ENCODE data around the gene BRD1.

The BRD1 gene

DNA sequence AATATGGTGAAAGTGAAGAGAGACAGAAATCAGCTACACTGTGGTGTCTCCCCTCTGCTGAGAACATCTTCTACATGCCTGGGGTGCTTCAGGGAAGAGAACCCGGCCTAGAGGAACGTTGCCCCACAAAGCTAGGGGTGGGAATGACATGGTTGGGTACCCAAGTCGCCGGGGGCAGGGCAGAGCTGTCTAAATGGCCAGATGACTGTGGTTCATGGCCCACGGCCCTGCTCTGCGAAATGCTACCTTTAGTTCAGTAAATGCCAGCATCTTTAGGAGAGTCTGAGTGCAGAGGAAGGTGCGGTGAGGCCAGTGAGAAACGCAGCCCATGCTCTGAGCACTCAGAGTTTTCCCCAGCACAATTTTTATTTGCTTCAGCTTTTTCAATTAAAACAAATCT, 12.8 kb downstream of the BRD1 start:
- Histone ChIP-seq H3K18ac (ENCODE audit: low read depth in 1 of 2, low read length in 2 of 2) (no peak overlapping the region), H3K4ac (ENCODE audit: low read depth in 1 of 2, low read length in 2 of 2) (no peak overlapping the region), H3K36me3 (ENCODE audit: control insufficient read depth in 1 of 2, insufficient read depth in 2 of 2, low read depth in 1 of 2, low read length in 2 of 2) (peaks cover 48 to 55% of the 10 kb centered on the region in 2 experiments), H3K27ac (ENCODE audit: low read length, poor library complexity, severe bottlenecking) (no peak overlapping the region), H3K27me3 (ENCODE audit: control insufficient read depth in 1 of 2, insufficient read depth in 1 of 2, low read length in 2 of 2) (no peaks in the 10 kb centered on the region), H2AFZ (ENCODE audit: low read depth, low read length) (no peak overlapping the region), H3K9me3 (ENCODE audit: control insufficient read depth, low read length) (no peaks in the 10 kb centered on the region), H4K8ac (ENCODE audit: low read length) (no peak overlapping the region), H2BK12ac (ENCODE audit: low read length in 2 of 2) (no peak overlapping the region), H2AK5ac (ENCODE audit: low read length, severe bottlenecking) (no peak overlapping the region), H3K4me2 (ENCODE audit: low read length, poor library complexity, severe bottlenecking) (no peak overlapping the region), H2BK15ac (ENCODE audit: low read depth, poor library complexity, severe bottlenecking) (no peak overlapping the region), H3K14ac (ENCODE audit: low read length in 2 of 2) (no peak overlapping the region), H2BK120ac (ENCODE audit: low read depth, low read length) (no peak overlapping the region), H3K79me1 (replicated peaks; ENCODE audit: low read length, poor library complexity, severe bottlenecking) (no peaks in the 10 kb centered on the region), H3K9ac (ENCODE audit: low read length) (no peak overlapping the region), H3K4me1 (ENCODE audit: control insufficient read depth, insufficient read depth, low read depth, low read length) (peaks cover 29% of the 10 kb centered on the region), H3K4me3 (ENCODE audit: insufficient read depth in 1 of 2, low read depth in 1 of 2, low read length in 2 of 2) (no peak overlapping the region), H4K91ac (ENCODE audit: low read length) (no peak overlapping the region), H3K23ac (ENCODE audit: low read length in 2 of 2) (no peak overlapping the region), H2BK5ac (ENCODE audit: low read depth, low read length, poor library complexity, severe bottlenecking) (no peak overlapping the region)
- WGBS, result 88% methylated on average over 8 of the region's 8 CpGs
- no peak for DNase-seq

- H3K23ac ChIP-seq (ENCODE audit: low read length in 2 of 2), result no peak overlapping the region
- no peak overlapping the region for H3K14ac ChIP-seq (ENCODE audit: low read length in 2 of 2)
- H3K79me1 ChIP-seq (replicated peaks; ENCODE audit: low read length, poor library complexity, severe bottlenecking), result no peaks in the 10 kb centered on the region
These were observed 13.4 kb downstream of the BRD1 start for GRCh38 chr22:49814164-49814686.

GRCh38 chr22:49812838-49813237, 14.8 kb downstream of the BRD1 start:
- H2BK120ac ChIP-seq (ENCODE audit: low read depth, low read length), result no peak overlapping the region
- no peaks in the 10 kb centered on the region for H3K9me3 ChIP-seq (ENCODE audit: control insufficient read depth, low read length)
- no peak overlapping the region for H3K4me3 ChIP-seq (ENCODE audit: insufficient read depth in 1 of 2, low read depth in 1 of 2, low read length in 2 of 2)
- peak; percentile 25 for DNase-seq
- no peaks in the 10 kb centered on the region for H3K27me3 ChIP-seq (ENCODE audit: control insufficient read depth in 1 of 2, insufficient read depth in 1 of 2, low read length in 2 of 2)
- H3K14ac ChIP-seq (ENCODE audit: low read length in 2 of 2), result peak overlapping the region in 1 of 2 experiments; percentile 44
- no peak overlapping the region for H4K91ac ChIP-seq (ENCODE audit: low read length)
- no peak overlapping the region for H2AFZ ChIP-seq (ENCODE audit: low read depth, low read length)
- peak overlapping the region; percentile 45 for H4K8ac ChIP-seq (ENCODE audit: low read length)
- H3K4ac ChIP-seq (ENCODE audit: low read depth in 1 of 2, low read length in 2 of 2), result no peak overlapping the region
- no peak overlapping the region for H3K27ac ChIP-seq (ENCODE audit: low read length, poor library complexity, severe bottlenecking)
- WGBS, result 95% methylated on average over 11 of the region's 11 CpGs
- peaks cover 34 to 45% of the 10 kb centered on the region in 2 experiments for H3K36me3 ChIP-seq (ENCODE audit: control insufficient read depth in 1 of 2, insufficient read depth in 2 of 2, low read depth in 1 of 2, low read length in 2 of 2)
- no peak overlapping the region for H2BK5ac ChIP-seq (ENCODE audit: low read depth, low read length, poor library complexity, severe bottlenecking)
- H3K23ac ChIP-seq (ENCODE audit: low read length in 2 of 2), result peak overlapping the region in 1 of 2 experiments; percentile 48
- peak overlapping the region in 1 of 2 experiments; percentile 11 for H3K18ac ChIP-seq (ENCODE audit: low read depth in 1 of 2, low read length in 2 of 2)
- peaks cover 29% of the 10 kb centered on the region for H3K4me1 ChIP-seq (ENCODE audit: control insufficient read depth, insufficient read depth, low read depth, low read length)
- no peak overlapping the region for H2AK5ac ChIP-seq (ENCODE audit: low read length, severe bottlenecking)
- H3K4me2 ChIP-seq (ENCODE audit: low read length, poor library complexity, severe bottlenecking), result no peak overlapping the region
- no peak overlapping the region for H3K9ac ChIP-seq (ENCODE audit: low read length)
- no peak overlapping the region for H2BK15ac ChIP-seq (ENCODE audit: low read depth, poor library complexity, severe bottlenecking)
- H2BK12ac ChIP-seq (ENCODE audit: low read length in 2 of 2), result no peak overlapping the region
- no peaks in the 10 kb centered on the region for H3K79me1 ChIP-seq (replicated peaks; ENCODE audit: low read length, poor library complexity, severe bottlenecking)

More at GRCh38 chr22:49814164-49814686, 13.4 kb downstream of the BRD1 start:
- H2AK5ac ChIP-seq (ENCODE audit: low read length, severe bottlenecking), result no peak overlapping the region
- H3K27ac ChIP-seq (ENCODE audit: low read length, poor library complexity, severe bottlenecking), result no peak overlapping the region
- H2BK120ac ChIP-seq (ENCODE audit: low read depth, low read length), result no peak overlapping the region
- H3K4ac ChIP-seq (ENCODE audit: low read depth in 1 of 2, low read length in 2 of 2), result no peak overlapping the region
- H3K9me3 ChIP-seq (ENCODE audit: control insufficient read depth, low read length), result no peaks in the 10 kb centered on the region
- WGBS, result 98% methylated on average over 11 of the region's 14 CpGs
- H3K36me3 ChIP-seq (ENCODE audit: control insufficient read depth in 1 of 2, insufficient read depth in 2 of 2, low read depth in 1 of 2, low read length in 2 of 2), result peaks cover 46 to 52% of the 10 kb centered on the region in 2 experiments
- no peak overlapping the region for H2BK12ac ChIP-seq (ENCODE audit: low read length in 2 of 2)
- H3K4me1 ChIP-seq (ENCODE audit: control insufficient read depth, insufficient read depth, low read depth, low read length), result peaks cover 29% of the 10 kb centered on the region
- no peak overlapping the region for H2BK15ac ChIP-seq (ENCODE audit: low read depth, poor library complexity, severe bottlenecking)
- H3K27me3 ChIP-seq (ENCODE audit: control insufficient read depth in 1 of 2, insufficient read depth in 1 of 2, low read length in 2 of 2), result no peaks in the 10 kb centered on the region
- no peak overlapping the region for H3K4me3 ChIP-seq (ENCODE audit: insufficient read depth in 1 of 2, low read depth in 1 of 2, low read length in 2 of 2)
- H3K9ac ChIP-seq (ENCODE audit: low read length), result no peak overlapping the region
- no peak for DNase-seq
- no peak overlapping the region for H3K4me2 ChIP-seq (ENCODE audit: low read length, poor library complexity, severe bottlenecking)
- H2BK5ac ChIP-seq (ENCODE audit: low read depth, low read length, poor library complexity, severe bottlenecking), result no peak overlapping the region
- no peak overlapping the region for H4K91ac ChIP-seq (ENCODE audit: low read length)
- no peak overlapping the region for H3K18ac ChIP-seq (ENCODE audit: low read depth in 1 of 2, low read length in 2 of 2)
- no peak overlapping the region for H4K8ac ChIP-seq (ENCODE audit: low read length)
- H2AFZ ChIP-seq (ENCODE audit: low read depth, low read length), result no peak overlapping the region

DNA sequence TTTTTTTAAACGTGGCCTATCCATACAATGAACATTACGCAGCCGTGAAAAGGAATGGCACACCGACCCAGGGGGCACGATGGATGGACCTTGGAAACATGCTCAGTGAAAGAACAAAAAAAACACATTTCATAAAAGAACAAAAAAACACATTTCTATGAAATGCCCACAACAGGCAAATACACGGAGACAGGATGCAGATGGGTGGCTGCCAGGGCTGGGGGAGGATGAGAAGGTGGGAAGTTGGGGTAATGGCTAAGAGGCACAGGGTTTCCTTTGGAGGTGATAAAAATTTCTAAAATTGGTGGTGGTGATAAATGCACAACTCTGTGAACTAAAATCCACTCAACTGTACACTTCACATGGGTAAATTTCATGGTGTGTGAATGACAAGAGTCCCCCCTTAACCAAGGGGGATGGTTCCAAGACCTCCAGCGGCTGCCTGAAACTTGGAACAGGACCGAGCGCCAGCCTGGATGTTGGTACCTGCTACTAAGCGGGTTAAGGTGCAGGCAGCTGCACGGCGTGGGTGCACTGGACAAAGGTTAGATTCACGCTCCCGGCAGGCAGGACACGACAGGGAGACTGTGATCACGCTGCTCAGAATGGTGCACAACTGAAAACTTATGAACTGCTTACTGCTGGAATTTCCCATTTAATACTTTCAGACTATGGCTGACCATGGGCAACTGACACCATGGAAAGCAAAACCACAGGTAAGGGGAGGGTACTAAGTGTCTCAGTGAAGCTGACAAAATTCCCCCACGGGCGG, 16.5 kb downstream of the BRD1 start:
- DNase-seq, result no peak
- H3K9ac ChIP-seq (ENCODE audit: low read length), result no peak overlapping the region
- no peak overlapping the region for H2BK5ac ChIP-seq (ENCODE audit: low read depth, low read length, poor library complexity, severe bottlenecking)
- H3K36me3 ChIP-seq (ENCODE audit: control insufficient read depth in 1 of 2, insufficient read depth in 2 of 2, low read depth in 1 of 2, low read length in 2 of 2), result peaks cover 17 to 38% of the 10 kb centered on the region in 2 experiments
- 98% methylated on average over 18 of the region's 18 CpGs for WGBS
- H2BK120ac ChIP-seq (ENCODE audit: low read depth, low read length), result no peak overlapping the region
- H3K4ac ChIP-seq (ENCODE audit: low read depth in 1 of 2, low read length in 2 of 2), result no peak overlapping the region
- H3K27me3 ChIP-seq (ENCODE audit: control insufficient read depth in 1 of 2, insufficient read depth in 1 of 2, low read length in 2 of 2), result no peaks in the 10 kb centered on the region
- H4K8ac ChIP-seq (ENCODE audit: low read length), result no peak overlapping the region
- no peak overlapping the region for H3K18ac ChIP-seq (ENCODE audit: low read depth in 1 of 2, low read length in 2 of 2)
- no peak overlapping the region for H2BK15ac ChIP-seq (ENCODE audit: low read depth, poor library complexity, severe bottlenecking)
- no peak overlapping the region for H2AK5ac ChIP-seq (ENCODE audit: low read length, severe bottlenecking)
- no peak overlapping the region for H3K4me2 ChIP-seq (ENCODE audit: low read length, poor library complexity, severe bottlenecking)
- no peaks in the 10 kb centered on the region for H3K9me3 ChIP-seq (ENCODE audit: control insufficient read depth, low read length)
- no peak overlapping the region for H3K14ac ChIP-seq (ENCODE audit: low read length in 2 of 2)
- no peak overlapping the region for H3K4me3 ChIP-seq (ENCODE audit: insufficient read depth in 1 of 2, low read depth in 1 of 2, low read length in 2 of 2)
- no peaks in the 10 kb centered on the region for H3K79me1 ChIP-seq (replicated peaks; ENCODE audit: low read length, poor library complexity, severe bottlenecking)
- no peak overlapping the region for H3K27ac ChIP-seq (ENCODE audit: low read length, poor library complexity, severe bottlenecking)
- no peak overlapping the region for H2BK12ac ChIP-seq (ENCODE audit: low read length in 2 of 2)
- H4K91ac ChIP-seq (ENCODE audit: low read length), result no peak overlapping the region
- H3K4me1 ChIP-seq (ENCODE audit: control insufficient read depth, insufficient read depth, low read depth, low read length), result peaks cover 25% of the 10 kb centered on the region
- no peak overlapping the region for H3K23ac ChIP-seq (ENCODE audit: low read length in 2 of 2)
- H2AFZ ChIP-seq (ENCODE audit: low read depth, low read length), result no peak overlapping the region

Data from mesenchymal stem cell (in vitro differentiated cells and primary cell).